Endothelial cell of umbilical vein (primary cell): ENCODE measurements around the gene CLSTN2. TPM values are rescaled to one million over a fixed set of nuclear protein-coding genes. Genes with fewer than 3 reads are reported as not detected.

Experiments used
- BruUV-seq: library from RNA; stranded (reverse); fragments of 400-500 nt; replicated peaks from 2 replicates; lab custom pipeline; 2021; lab: Mats Ljungman, UMichigan
- CTCF ChIA-PET: fragments of 300-600, 350-600 bp; sonication (Branson Sonifier 250); formaldehyde crosslinking; loops from one replicate; lab custom pipeline; 2021; ENCODE audit warnings: antibody characterized with exemption, inconsistent platforms; lab: Charles Lee
- POLR2A ChIA-PET: fragments of 300-600, 350-600 bp; sonication (Branson Sonifier 250); formaldehyde crosslinking; loops from one replicate; lab custom pipeline; 2021; ENCODE audit warnings: antibody characterized with exemption, inconsistent platforms; lab: Charles Lee
- DNase-seq: peaks from one replicate; pipeline ENCODE4 v3.0.0-alpha.2; 2011; ENCODE audit warnings: low read depth, low spot score
- FAIRE-seq: peaks from 2 replicates; lab custom pipeline; 2011; peaks lifted over from hg19 to GRCh38; lab: Jason Lieb, UNC
- H2AFZ ChIP-seq: 2 replicates; pipeline ENCODE4 v1.6.0; 2012; ENCODE audit warnings: low read depth, low read length, control low read depth, inconsistent platforms
- H3K27ac ChIP-seq: 2 replicates; pipeline ENCODE4 v1.5.1; 2011; ENCODE audit warnings: low read depth, mild to moderate bottlenecking, control low read depth, low read length, moderate library complexity; ENCODE audit not compliant: insufficient read depth
- H3K27me3 ChIP-seq, 2 experiments: 2 replicates each; pipeline versions ENCODE4 v1.6.0 to v1.6.1; 2011; ENCODE audit warnings: low read length in 2 of 2, mixed read lengths in 1 of 2; ENCODE audit not compliant: control insufficient read depth in 2 of 2, insufficient read depth in 2 of 2
- H3K36me3 ChIP-seq, 2 experiments: 2 replicates in 1 of 2; 3 replicates in 1 of 2; pipeline ENCODE4 v1.5.1; 2011; ENCODE audit warnings: low read length in 2 of 2, mild to moderate bottlenecking in 1 of 2, moderate library complexity in 1 of 2; ENCODE audit not compliant: control insufficient read depth in 2 of 2, insufficient read depth in 2 of 2; ENCODE audit errors: extremely low read depth in 1 of 2
- H3K4me1 ChIP-seq: 3 replicates; pipeline ENCODE4 v1.5.1; 2011; ENCODE audit warnings: mild to moderate bottlenecking, low read length; ENCODE audit not compliant: control insufficient read depth, insufficient read depth; ENCODE audit errors: extremely low read depth
- H3K4me2 ChIP-seq: 2 replicates; pipeline ENCODE4 v1.6.1; 2011; ENCODE audit warnings: low read length, control low read depth, mixed read lengths; ENCODE audit not compliant: insufficient read depth
- H3K4me3 ChIP-seq, 3 experiments: fragments of 200-600 bp in 1 of 3; sonication (generic), shearing (Covaris generic) in 1 of 3; replicated peaks in 1 of 3; 2 replicates each; pipeline ENCODE4 v1.5.1; 2011 to 2016; ENCODE audit warnings: control low read depth in 3 of 3, low read length in 3 of 3, mild to moderate bottlenecking in 2 of 3, inconsistent platforms in 1 of 3, low read depth in 1 of 3, moderate library complexity in 1 of 3; ENCODE audit not compliant: insufficient read depth in 1 of 3
- H3K79me2 ChIP-seq: 2 replicates; pipeline ENCODE4 v1.6.0; 2012; ENCODE audit warnings: low read length, inconsistent platforms; ENCODE audit not compliant: control insufficient read depth, insufficient read depth
- H3K9ac ChIP-seq: replicated peaks from 2 replicates; pipeline ENCODE3; 2011; ENCODE audit warnings: low read length, control low read depth; ENCODE audit not compliant: insufficient read depth; ENCODE audit errors: extremely low read depth
- H3K9me1 ChIP-seq: replicated peaks from 3 replicates; pipeline ENCODE4 v1.6.0; 2011; ENCODE audit warnings: mild to moderate bottlenecking, low read length; ENCODE audit not compliant: control insufficient read depth, insufficient read depth; ENCODE audit errors: extremely low read depth
- H3K9me3 ChIP-seq: replicated peaks from 2 replicates; pipeline ENCODE4 v1.5.1; 2012; ENCODE audit warnings: low read length, inconsistent platforms; ENCODE audit not compliant: control insufficient read depth, insufficient read depth
- H4K20me1 ChIP-seq: replicated peaks from 2 replicates; pipeline ENCODE3; 2011; ENCODE audit warnings: mild to moderate bottlenecking, low read length; ENCODE audit not compliant: control insufficient read depth, insufficient read depth; ENCODE audit errors: extremely low read depth
- EZH2 ChIP-seq: IDR thresholded peaks from 2 replicates; pipeline ENCODE4 v1.6.1; 2012; ENCODE audit warnings: borderline replicate concordance, low read depth, mild to moderate bottlenecking, moderate library complexity, low read length, inconsistent platforms; ENCODE audit not compliant: severe bottlenecking
- FOS ChIP-seq: IDR thresholded peaks from 2 replicates; pipeline ENCODE4 v1.6.1; 2011; ENCODE audit warnings: mild to moderate bottlenecking, low read length, moderate library complexity, borderline replicate concordance; ENCODE audit not compliant: insufficient read depth
- GATA2 ChIP-seq: IDR thresholded peaks from 2 replicates; pipeline ENCODE4 v1.7.0; 2011; ENCODE audit warnings: low read depth, mild to moderate bottlenecking, moderate library complexity, mixed read lengths, low read length; ENCODE audit not compliant: insufficient read length, insufficient read depth
- MYC ChIP-seq: IDR thresholded peaks from one replicate; pipeline ENCODE4 v1.6.1; 2011; ENCODE audit warnings: mild to moderate bottlenecking, low read depth, low read length
- POLR2AphosphoS5 ChIP-seq: IDR thresholded peaks from 2 replicates; pipeline ENCODE4 v1.6.1; 2012; ENCODE audit warnings: low read depth, mild to moderate bottlenecking, control low read depth, low read length, moderate library complexity; ENCODE audit not compliant: insufficient read depth
- dilution Hi-C: fragments of 300-500 bp; cut with MboI; formaldehyde crosslinking; loops from one replicate; pipeline ENCODE4 v1.15.0; 2019; ENCODE audit warnings: low sequenced_read_pairs; ENCODE audit not compliant: extremely low pct_ligation_motif_present
- intact Hi-C: fragments of 100-400 bp; cut with micrococcal nuclease; formaldehyde crosslinking; loops from one replicate; pipeline ENCODE4 v1.10.0; 2022
- polyA plus RNA-seq, 4 experiments: library from polyadenylated mRNA; depleted of rRNA in 3 of 4; stranded (reverse) in 3 of 4; unstranded in 1 of 4; fragments of >200 nt; gene quantifications; 2 replicates each; pipeline versions ENCODE4 v1.2.1 to v1.2.3, GENCODE V29; 2011 to 2012; ENCODE audit warnings: missing spikeins in 1 of 4
- total RNA-seq: library from RNA; stranded (reverse); gene quantifications from 2 replicates; pipeline ENCODE4 v1.2.3, GENCODE V29; 2021
- TF ChIP-seq, protein P1 (sequence below): IDR thresholded peaks from 2 replicates; pipeline ENCODE4 v1.6.1; 2011; ENCODE audit not compliant: insufficient read depth, insufficient read length
- TF ChIP-seq, protein P2 (sequence below), 2 donors: IDR thresholded peaks; 1 replicate in 1 of 2; 2 replicates in 1 of 2; pipeline ENCODE4 v1.5.1; 2011; ENCODE audit warnings: low read length in 2 of 2, mild to moderate bottlenecking in 2 of 2, moderate library complexity in 2 of 2, control low read depth in 1 of 2, inconsistent platforms in 1 of 2, low read depth in 1 of 2; ENCODE audit not compliant: insufficient read depth in 1 of 2; ENCODE audit errors: extremely low read depth in 1 of 2

Gene CLSTN2
- total and polyA plus RNA-seq, 2 donors (not counting 3 experiments of a cell fraction or from before 2014, with no cell fraction given): 0.26 to 0.38 TPM

DNA sequence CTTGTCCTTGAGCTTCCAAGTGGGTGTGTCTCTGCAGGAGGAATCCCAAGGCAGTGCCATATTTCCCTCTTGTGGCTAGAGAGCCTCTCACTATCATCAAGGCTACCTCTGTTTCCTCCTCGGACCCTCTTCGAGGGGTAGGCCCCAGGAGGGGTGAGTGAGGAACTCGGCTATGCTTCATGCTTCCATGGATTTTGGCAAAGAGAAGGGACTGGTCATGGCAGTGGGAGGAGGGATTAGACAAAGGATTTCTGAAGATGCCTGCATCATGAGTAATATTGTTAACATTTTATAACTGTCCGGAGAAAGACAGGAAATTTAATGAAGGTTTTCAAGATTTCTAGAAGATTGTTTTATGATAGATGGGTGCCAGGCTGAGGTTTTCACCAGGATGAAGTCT is 241.5 kb downstream of the CLSTN2 start:
- H3K9me3 ChIP-seq: no peaks in the 10 kb centered on the region
- no peaks in the 10 kb centered on the region for H3K9me1 ChIP-seq
- no peak overlapping the region for H2AFZ ChIP-seq
- ChIA-PET POLR2A (interaction anchor here (0.7 kb wide), 1 partner anchor 29 kb away, joined by 3 read pairs; no protein-coding TSS in a partner anchor), CTCF (no interaction called here)
- H3K4me2 ChIP-seq: no peak overlapping the region
- dilution Hi-C loops (no loop called here), intact Hi-C loops (no loop called here)
- no peak overlapping the region for H3K4me3 ChIP-seq
- no peak overlapping the region for H3K9ac ChIP-seq
- no peaks in the 10 kb centered on the region for H4K20me1 ChIP-seq
- no peak overlapping the region for H3K27ac ChIP-seq
- H3K36me3 ChIP-seq: no peaks in the 10 kb centered on the region
- H3K79me2 ChIP-seq: no peaks in the 10 kb centered on the region
- BruUV-seq: no TSS peak
- no peak for DNase-seq
- H3K27me3 ChIP-seq: no peaks in the 10 kb centered on the region
- TF ChIP-seq, protein P1, sequence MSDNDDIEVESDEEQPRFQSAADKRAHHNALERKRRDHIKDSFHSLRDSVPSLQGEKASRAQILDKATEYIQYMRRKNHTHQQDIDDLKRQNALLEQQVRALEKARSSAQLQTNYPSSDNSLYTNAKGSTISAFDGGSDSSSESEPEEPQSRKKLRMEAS: no peak
- TF ChIP-seq POLR2AphosphoS5 (no peak), GATA2 (no peak), MYC (no peak), EZH2 (no peak), FOS (no peak)
- TF ChIP-seq, protein P2, sequence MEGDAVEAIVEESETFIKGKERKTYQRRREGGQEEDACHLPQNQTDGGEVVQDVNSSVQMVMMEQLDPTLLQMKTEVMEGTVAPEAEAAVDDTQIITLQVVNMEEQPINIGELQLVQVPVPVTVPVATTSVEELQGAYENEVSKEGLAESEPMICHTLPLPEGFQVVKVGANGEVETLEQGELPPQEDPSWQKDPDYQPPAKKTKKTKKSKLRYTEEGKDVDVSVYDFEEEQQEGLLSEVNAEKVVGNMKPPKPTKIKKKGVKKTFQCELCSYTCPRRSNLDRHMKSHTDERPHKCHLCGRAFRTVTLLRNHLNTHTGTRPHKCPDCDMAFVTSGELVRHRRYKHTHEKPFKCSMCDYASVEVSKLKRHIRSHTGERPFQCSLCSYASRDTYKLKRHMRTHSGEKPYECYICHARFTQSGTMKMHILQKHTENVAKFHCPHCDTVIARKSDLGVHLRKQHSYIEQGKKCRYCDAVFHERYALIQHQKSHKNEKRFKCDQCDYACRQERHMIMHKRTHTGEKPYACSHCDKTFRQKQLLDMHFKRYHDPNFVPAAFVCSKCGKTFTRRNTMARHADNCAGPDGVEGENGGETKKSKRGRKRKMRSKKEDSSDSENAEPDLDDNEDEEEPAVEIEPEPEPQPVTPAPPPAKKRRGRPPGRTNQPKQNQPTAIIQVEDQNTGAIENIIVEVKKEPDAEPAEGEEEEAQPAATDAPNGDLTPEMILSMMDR (IDR thresholded peaks at IDR 0.05; ENCODE audit: extremely low read depth in 1 of 2, insufficient read depth in 1 of 2, low read depth in 1 of 2, low read length in 2 of 2): no peak
- FAIRE-seq: no peak
- H3K4me1 ChIP-seq: no peaks in the 10 kb centered on the region
